CD4-positive, alpha-beta memory T cell (primary cell): ENCODE measurements around the gene ALK. TPM values are rescaled to one million over a fixed set of nuclear protein-coding genes. Genes with fewer than 3 reads are reported as not detected.

Experiments
- CTCF ChIA-PET: fragments of 350-600 bp; sonication (Branson Sonifier 250); formaldehyde crosslinking; loops from one replicate; lab custom pipeline; 2021; ENCODE audit warnings: inconsistent platforms; ENCODE audit not compliant: partially characterized antibody; lab: Charles Lee
- POLR2A ChIA-PET: fragments of 350-600 bp; sonication (Branson Sonifier 250); formaldehyde crosslinking; loops from one replicate; lab custom pipeline; 2021; ENCODE audit not compliant: partially characterized antibody; lab: Charles Lee
- DNase-seq, 5 donors: peaks; one replicate each; pipeline versions ENCODE4 v3.0.0 to v3.0.0-alpha.2; 2020 to 2022; ENCODE audit warnings: mixed read lengths in 1 of 5
- H3K27ac ChIP-seq: one replicate; pipeline ENCODE4 v1.7.0; 2013; ENCODE audit warnings: low read depth, low read length
- H3K27me3 ChIP-seq: 2 replicates; pipeline ENCODE4 v1.7.0; 2013; ENCODE audit warnings: mild to moderate bottlenecking, low read length, moderate library complexity; ENCODE audit not compliant: insufficient read depth
- H3K36me3 ChIP-seq: 2 replicates; pipeline ENCODE4 v1.7.0; 2013; ENCODE audit warnings: mild to moderate bottlenecking, low read length, moderate library complexity; ENCODE audit not compliant: insufficient read depth
- H3K4me1 ChIP-seq: 2 replicates; pipeline ENCODE4 v1.7.0; 2013; ENCODE audit warnings: mild to moderate bottlenecking, low read length, moderate library complexity; ENCODE audit not compliant: insufficient read depth
- H3K4me3 ChIP-seq, 2 donors: one replicate each; pipeline ENCODE4 v1.7.0; 2013; ENCODE audit warnings: low read length in 2 of 2, mild to moderate bottlenecking in 1 of 2
- H3K9me3 ChIP-seq, 2 donors: one replicate each; pipeline ENCODE4 v1.7.0; 2013; ENCODE audit warnings: low read length in 2 of 2, control low read depth in 1 of 2; ENCODE audit not compliant: control insufficient read depth in 1 of 2
- H3K27ac Mint-ChIP-seq, 7 donors: one replicate each; pipeline ENCODE4 v1.8.0; 2020 to 2021; ENCODE audit warnings: mixed read lengths in 7 of 7, mild to moderate bottlenecking in 6 of 7, inconsistent platforms in 3 of 7, moderate library complexity in 3 of 7
- H3K27me3 Mint-ChIP-seq, 2 donors: one replicate each; pipeline ENCODE4 v1.8.0; 2020 to 2021; ENCODE audit warnings: mixed read lengths in 2 of 2
- H3K36me3 Mint-ChIP-seq, 2 donors: one replicate each; pipeline ENCODE4 v1.8.0; 2020 to 2021; ENCODE audit warnings: mixed read lengths in 2 of 2, inconsistent platforms in 1 of 2, mild to moderate bottlenecking in 1 of 2
- H3K4me1 Mint-ChIP-seq, 4 donors: one replicate each; pipeline ENCODE4 v1.8.0; 2020 to 2021; ENCODE audit warnings: mixed read lengths in 4 of 4, mild to moderate bottlenecking in 1 of 4
- H3K4me3 Mint-ChIP-seq, 8 donors: one replicate each; pipeline ENCODE4 v1.8.0; 2020 to 2021; ENCODE audit warnings: mixed read lengths in 8 of 8, mild to moderate bottlenecking in 7 of 8, moderate library complexity in 6 of 8, inconsistent platforms in 3 of 8
- H3K9me3 Mint-ChIP-seq, 8 donors: one replicate each; pipeline ENCODE4 v1.8.0; 2020 to 2021; ENCODE audit warnings: mixed read lengths in 8 of 8, mild to moderate bottlenecking in 5 of 8, inconsistent platforms in 3 of 8, moderate library complexity in 1 of 8
- intact Hi-C: fragments of 100-400 bp; cut with micrococcal nuclease; formaldehyde crosslinking; loops from one replicate; pipeline ENCODE4 v1.15.1; 2023
- polyA plus RNA-seq, 2 donors: library from polyadenylated mRNA; unstranded; fragments of 300-500 nt; fragmentation: Illumina TruSeq; gene quantifications; one replicate each; pipeline ENCODE4 v1.2.3, GENCODE V29; 2021
- total RNA-seq, 2 experiments: library from RNA; stranded (reverse); gene quantifications; one replicate each; pipeline ENCODE4 v1.2.3, GENCODE V29; 2021

The ALK gene
- total and polyA plus RNA-seq, 4 experiments from 2014 or later, result 0.07 TPM; not detected in 3

- H3K36me3 ChIP-seq, result no peaks in the 10 kb centered on the region
- H3K27me3 Mint-ChIP-seq, result peaks cover 0 to 3% of the 10 kb centered on the region in 2 donors
- POLR2A ChIA-PET, result no interaction called here
These were observed 178.7 kb downstream of the ALK start for GRCh38 chr2:29742656-29743055.

GRCh38 chr2:29741132-29741531, 180.3 kb downstream of the ALK start:
- H3K27me3 ChIP-seq, result no peaks in the 10 kb centered on the region
- H3K27me3 Mint-ChIP-seq, result peaks cover 0 to 4% of the 10 kb centered on the region in 2 donors
- H3K9me3 ChIP-seq, result no peaks in the 10 kb centered on the region
- ChIA-PET POLR2A (no interaction called here), CTCF (no interaction called here)
- H3K36me3 ChIP-seq, result no peaks in the 10 kb centered on the region
- no peak overlapping the region for H3K27ac Mint-ChIP-seq
- no peak overlapping the region for H3K4me3 Mint-ChIP-seq
- DNase-seq, result no peak
- H3K4me3 ChIP-seq, result no peak overlapping the region
- H3K9me3 Mint-ChIP-seq, result peaks cover 0 to 2% (median 0%) of the 10 kb centered on the region in 8 donors
- no peak overlapping the region for H3K27ac ChIP-seq
- no peaks in the 10 kb centered on the region for H3K36me3 Mint-ChIP-seq
- H3K4me1 Mint-ChIP-seq, result no peaks in the 10 kb centered on the region
- no peaks in the 10 kb centered on the region for H3K4me1 ChIP-seq
- intact Hi-C loops, result no loop called here

More at GRCh38 chr2:29742656-29743055, 178.7 kb downstream of the ALK start:
- Mint-ChIP-seq H3K27ac (no peak overlapping the region), H3K9me3 (peaks cover 0 to 2% (median 0%) of the 10 kb centered on the region in 8 donors), H3K4me3 (no peak overlapping the region), H3K4me1 (no peaks in the 10 kb centered on the region), H3K36me3 (no peaks in the 10 kb centered on the region)
- no peaks in the 10 kb centered on the region for H3K4me1 ChIP-seq
- no peaks in the 10 kb centered on the region for H3K27me3 ChIP-seq
- no peak overlapping the region for H3K27ac ChIP-seq
- H3K9me3 ChIP-seq, result no peaks in the 10 kb centered on the region
- no peak overlapping the region for H3K4me3 ChIP-seq
- no peak for DNase-seq
- CTCF ChIA-PET, result no interaction called here
- intact Hi-C loops, result no loop called here

- CTCF ChIA-PET, result no interaction called here
- H3K4me1 Mint-ChIP-seq, result peaks cover 0 to 3% (median 0%) of the 10 kb centered on the region in 4 donors
- H3K9me3 Mint-ChIP-seq, result no peaks in the 10 kb centered on the region
These were observed 187.4 kb downstream of the ALK start for GRCh38 chr2:29733965-29734364.

GRCh38 chr2:29733213-29733612, 188.2 kb downstream of the ALK start:
- CTCF ChIA-PET, result no interaction called here

More at GRCh38 chr2:29733965-29734364, 187.4 kb downstream of the ALK start:
- Histone ChIP-seq H3K9me3 (no peaks in the 10 kb centered on the region), H3K4me1 (no peaks in the 10 kb centered on the region), H3K36me3 (no peaks in the 10 kb centered on the region), H3K27ac (no peak overlapping the region), H3K4me3 (no peak overlapping the region), H3K27me3 (no peaks in the 10 kb centered on the region)
- Mint-ChIP-seq H3K4me3 (no peak overlapping the region), H3K36me3 (no peaks in the 10 kb centered on the region), H3K27me3 (peaks cover 2 to 13% of the 10 kb centered on the region in 2 donors), H3K27ac (no peak overlapping the region)
- no peak for DNase-seq
- POLR2A ChIA-PET, result no interaction called here
- intact Hi-C loops, result no loop called here

GRCh38 chr2:29731948-29732347, 189.4 kb downstream of the ALK start:
- no peaks in the 10 kb centered on the region for H3K9me3 Mint-ChIP-seq
- no peaks in the 10 kb centered on the region for H3K27me3 ChIP-seq
- DNase-seq, result no peak
- H3K9me3 ChIP-seq, result no peaks in the 10 kb centered on the region
- H3K4me3 ChIP-seq, result no peak overlapping the region
- intact Hi-C loops, result no loop called here
- no peaks in the 10 kb centered on the region for H3K36me3 ChIP-seq
- CTCF ChIA-PET, result no interaction called here
- H3K4me3 Mint-ChIP-seq, result no peak overlapping the region
- no peak overlapping the region for H3K27ac ChIP-seq
- POLR2A ChIA-PET, result no interaction called here
- H3K27ac Mint-ChIP-seq, result no peak overlapping the region
- no peaks in the 10 kb centered on the region for H3K4me1 ChIP-seq
- H3K4me1 Mint-ChIP-seq, result peaks cover 0 to 3% (median 0%) of the 10 kb centered on the region in 4 donors
- H3K27me3 Mint-ChIP-seq, result peaks cover 2 to 9% of the 10 kb centered on the region in 2 donors
- no peaks in the 10 kb centered on the region for H3K36me3 Mint-ChIP-seq

More at GRCh38 chr2:29733213-29733612, 188.2 kb downstream of the ALK start:
- Histone ChIP-seq H3K9me3 (no peaks in the 10 kb centered on the region), H3K27ac (no peak overlapping the region), H3K36me3 (no peaks in the 10 kb centered on the region), H3K4me1 (no peaks in the 10 kb centered on the region), H3K4me3 (no peak overlapping the region), H3K27me3 (no peaks in the 10 kb centered on the region)
- no peaks in the 10 kb centered on the region for H3K36me3 Mint-ChIP-seq
- no peaks in the 10 kb centered on the region for H3K9me3 Mint-ChIP-seq
- POLR2A ChIA-PET, result no interaction called here
- DNase-seq, result no peak
- no peak overlapping the region for H3K4me3 Mint-ChIP-seq
- H3K27me3 Mint-ChIP-seq, result peaks cover 2 to 11% of the 10 kb centered on the region in 2 donors
- intact Hi-C loops, result no loop called here
- H3K27ac Mint-ChIP-seq, result no peak overlapping the region
- peaks cover 0 to 3% (median 0%) of the 10 kb centered on the region in 4 donors for H3K4me1 Mint-ChIP-seq

- H3K36me3 ChIP-seq, result no peaks in the 10 kb centered on the region
- H3K27ac Mint-ChIP-seq, result no peak overlapping the region
- H3K27me3 Mint-ChIP-seq, result peaks cover under 1 to 9% of the 10 kb centered on the region in 2 donors
- ChIA-PET POLR2A (no interaction called here), CTCF (no interaction called here)
- no peaks in the 10 kb centered on the region for H3K9me3 Mint-ChIP-seq
- intact Hi-C loops, result no loop called here
- DNase-seq, result no peak
- no peaks in the 10 kb centered on the region for H3K36me3 Mint-ChIP-seq
- H3K4me1 Mint-ChIP-seq, result peaks cover 0 to 3% (median 0%) of the 10 kb centered on the region in 4 donors
- no peak overlapping the region for H3K4me3 Mint-ChIP-seq
- H3K4me1 ChIP-seq, result no peaks in the 10 kb centered on the region
- H3K27me3 ChIP-seq, result no peaks in the 10 kb centered on the region
- no peak overlapping the region for H3K4me3 ChIP-seq
- no peaks in the 10 kb centered on the region for H3K9me3 ChIP-seq
- no peak overlapping the region for H3K27ac ChIP-seq
These were observed 191.5 kb downstream of the ALK start for GRCh38 chr2:29729932-29730331.

- H3K9me3 Mint-ChIP-seq, result no peaks in the 10 kb centered on the region
- Histone ChIP-seq H3K4me3 (no peak overlapping the region), H3K36me3 (no peaks in the 10 kb centered on the region), H3K9me3 (no peaks in the 10 kb centered on the region), H3K27ac (no peak overlapping the region), H3K27me3 (no peaks in the 10 kb centered on the region), H3K4me1 (no peaks in the 10 kb centered on the region)
- H3K4me3 Mint-ChIP-seq, result no peak overlapping the region
- H3K36me3 Mint-ChIP-seq, result no peaks in the 10 kb centered on the region
- POLR2A ChIA-PET, result no interaction called here
- peaks cover 0 to 9% of the 10 kb centered on the region in 2 donors for H3K27me3 Mint-ChIP-seq
- DNase-seq, result no peak
- CTCF ChIA-PET, result no interaction called here
- intact Hi-C loops, result no loop called here
- peaks cover 0 to 3% (median 0%) of the 10 kb centered on the region in 4 donors for H3K4me1 Mint-ChIP-seq
- no peak overlapping the region for H3K27ac Mint-ChIP-seq
These were observed 192.0 kb downstream of the ALK start for GRCh38 chr2:29729401-29729800.
